ENCODE measurements around the gene FNIP1. TPM values are rescaled to one million over a fixed set of nuclear protein-coding genes. Genes with fewer than 3 reads are reported as not detected.

FNIP1 gene
- total RNA-seq, 1 donor from 2014 or later: 30.6 TPM

GRCh38 chr5:131825404-131826013, 28.7 kb upstream of the FNIP1 start:
- Mint-ChIP-seq H3K27ac (ENCODE audit: unreplicated experiment) (no peak overlapping the region), H3K4me1 (ENCODE audit: unreplicated experiment) (no peaks in the 10 kb centered on the region), H3K4me3 (ENCODE audit: unreplicated experiment) (no peak overlapping the region), H3K36me3 (ENCODE audit: low read depth, unreplicated experiment) (peaks cover 2% of the 10 kb centered on the region), H3K27me3 (ENCODE audit: unreplicated experiment) (peaks cover 3% of the 10 kb centered on the region), H3K9me3 (ENCODE audit: unreplicated experiment) (no peaks in the 10 kb centered on the region)
- DNase-seq (ENCODE audit: low spot score): no peak
- no peak for TF ChIP-seq CTCF (IDR thresholded peaks at IDR 0.05; ENCODE audit: unreplicated experiment)

- no peak for TF ChIP-seq CTCF (IDR thresholded peaks at IDR 0.05; ENCODE audit: unreplicated experiment)
- H3K27me3 Mint-ChIP-seq (ENCODE audit: unreplicated experiment): peaks cover 3% of the 10 kb centered on the region
- H3K36me3 Mint-ChIP-seq (ENCODE audit: low read depth, unreplicated experiment): no peaks in the 10 kb centered on the region
- H3K4me3 Mint-ChIP-seq (ENCODE audit: unreplicated experiment): no peak overlapping the region
- H3K9me3 Mint-ChIP-seq (ENCODE audit: unreplicated experiment): no peaks in the 10 kb centered on the region
- DNase-seq (ENCODE audit: low spot score): no peak
- no peak overlapping the region for H3K27ac Mint-ChIP-seq (ENCODE audit: unreplicated experiment)
- no peaks in the 10 kb centered on the region for H3K4me1 Mint-ChIP-seq (ENCODE audit: unreplicated experiment)
Observed at GRCh38 chr5:131824631-131825030, 27.8 kb upstream of the FNIP1 start.

GRCh38 chr5:131821221-131821620, 24.4 kb upstream of the FNIP1 start:
- H3K27ac Mint-ChIP-seq (ENCODE audit: unreplicated experiment): no peak overlapping the region
- no peaks in the 10 kb centered on the region for H3K4me1 Mint-ChIP-seq (ENCODE audit: unreplicated experiment)
- no peak for DNase-seq (ENCODE audit: low spot score)
- H3K4me3 Mint-ChIP-seq (ENCODE audit: unreplicated experiment): no peak overlapping the region
- TF ChIP-seq CTCF (IDR thresholded peaks at IDR 0.05; ENCODE audit: unreplicated experiment): no peak
- H3K9me3 Mint-ChIP-seq (ENCODE audit: unreplicated experiment): no peaks in the 10 kb centered on the region
- no peaks in the 10 kb centered on the region for H3K27me3 Mint-ChIP-seq (ENCODE audit: unreplicated experiment)
- no peaks in the 10 kb centered on the region for H3K36me3 Mint-ChIP-seq (ENCODE audit: low read depth, unreplicated experiment)

DNA sequence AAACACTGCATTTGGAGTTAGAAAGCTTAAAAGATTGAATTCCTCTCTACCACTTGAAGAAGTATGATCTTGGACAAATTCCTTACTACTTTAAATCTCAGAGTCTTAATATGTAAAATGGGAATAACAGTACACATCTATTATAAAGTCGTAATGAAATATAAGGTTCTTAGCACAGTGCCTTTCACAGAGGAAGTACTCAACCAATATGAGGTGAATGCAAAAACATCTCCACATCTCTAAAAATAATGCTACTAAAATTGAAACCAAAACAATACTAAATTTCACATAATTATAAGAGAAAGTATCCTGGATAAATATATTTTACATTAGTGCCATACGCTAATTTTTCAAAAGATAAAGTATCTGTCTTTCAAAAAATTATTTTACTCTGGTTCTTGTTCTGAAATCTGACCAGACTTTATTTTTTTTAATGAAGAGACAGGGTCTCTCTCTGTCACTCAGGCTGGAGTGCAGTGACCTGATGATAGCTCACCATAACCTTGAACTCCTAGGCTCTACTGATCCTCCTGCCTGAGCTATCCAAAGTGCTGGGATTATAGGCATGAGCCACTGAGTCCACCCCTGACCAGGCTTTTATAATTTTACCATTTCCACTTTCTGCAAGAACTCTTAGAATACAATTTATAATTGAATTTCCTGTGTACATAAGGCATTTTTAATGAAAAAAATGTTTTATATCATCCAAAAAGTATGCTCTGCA, 21.3 kb upstream of the FNIP1 start:
- TF ChIP-seq CTCF (IDR thresholded peaks at IDR 0.05; ENCODE audit: unreplicated experiment): no peak
- no peaks in the 10 kb centered on the region for H3K9me3 Mint-ChIP-seq (ENCODE audit: unreplicated experiment)
- H3K27me3 Mint-ChIP-seq (ENCODE audit: unreplicated experiment): no peaks in the 10 kb centered on the region
- no peak for DNase-seq (ENCODE audit: low spot score)
- H3K36me3 Mint-ChIP-seq (ENCODE audit: low read depth, unreplicated experiment): no peaks in the 10 kb centered on the region
- no peak overlapping the region for H3K27ac Mint-ChIP-seq (ENCODE audit: unreplicated experiment)
- H3K4me1 Mint-ChIP-seq (ENCODE audit: unreplicated experiment): no peaks in the 10 kb centered on the region
- H3K4me3 Mint-ChIP-seq (ENCODE audit: unreplicated experiment): no peak overlapping the region

- Mint-ChIP-seq H3K4me3 (ENCODE audit: unreplicated experiment) (no peak overlapping the region), H3K27me3 (ENCODE audit: unreplicated experiment) (no peaks in the 10 kb centered on the region), H3K4me1 (ENCODE audit: unreplicated experiment) (no peaks in the 10 kb centered on the region), H3K36me3 (ENCODE audit: low read depth, unreplicated experiment) (no peaks in the 10 kb centered on the region), H3K9me3 (ENCODE audit: unreplicated experiment) (no peaks in the 10 kb centered on the region), H3K27ac (ENCODE audit: unreplicated experiment) (no peak overlapping the region)
- no peak for TF ChIP-seq CTCF (IDR thresholded peaks at IDR 0.05; ENCODE audit: unreplicated experiment)
- no peak for DNase-seq (ENCODE audit: low spot score)
Observed at GRCh38 chr5:131814990-131815389, 18.2 kb upstream of the FNIP1 start.

All from endothelial cell (in vitro differentiated cells).